Stimulated activated CD4-positive, alpha-beta T cell treated with anti-CD3 and anti-CD28 coated beads, Interleukin-1b, Interleukin-23, amount 100 ng/mL, for 48 hours (primary cell): ENCODE measurements around the gene SND1.
"Not testable (repeated sequence)": the region's sequence is repeated elsewhere in the genome, so short reads cannot be mapped to it uniquely, and the experiment has no call there.

Experiments
- DNase-seq: peaks from one replicate; pipeline ENCODE4 v3.0.0-alpha.2; 2020

The SND1 gene

GRCh38 chr7:127946111-127946510 is 294.1 kb downstream of the SND1 start:
- DNase-seq = no peak

- no peak for DNase-seq
Observed at GRCh38 chr7:127946847-127947246, 294.9 kb downstream of the SND1 start.

- DNase-seq = no peak
Observed at GRCh38 chr7:127948312-127948711, 296.3 kb downstream of the SND1 start.

GRCh38 chr7:127948930-127949329 is 296.9 kb downstream of the SND1 start:
- DNase-seq = no peak

GRCh38 chr7:127949769-127950222 is 297.8 kb downstream of the SND1 start:
- no peak for DNase-seq

- no peak for DNase-seq
Observed at GRCh38 chr7:127950233-127950935, 298.4 kb downstream of the SND1 start.

GRCh38 chr7:127953423-127954356 is 301.7 kb downstream of the SND1 start:
- DNase-seq = no peak

- no peak for DNase-seq
Observed at GRCh38 chr7:127954357-127954748, 302.4 kb downstream of the SND1 start.

GRCh38 chr7:127955051-127955531 is 303.1 kb downstream of the SND1 start:
- DNase-seq = no peak

- DNase-seq = no peak
Observed at GRCh38 chr7:127957886-127958285, 305.9 kb downstream of the SND1 start.

GRCh38 chr7:127959770-127960169 is 307.8 kb downstream of the SND1 start:
- DNase-seq = no peak

- no peak for DNase-seq
Observed at GRCh38 chr7:127961786-127962453, 309.9 kb downstream of the SND1 start.

- no peak for DNase-seq
Observed at GRCh38 chr7:127962589-127963361, 310.8 kb downstream of the SND1 start.

GRCh38 chr7:127963850-127964249 is 311.9 kb downstream of the SND1 start:
- not testable (repeated sequence) for DNase-seq

GRCh38 chr7:127967281-127967680 is 315.3 kb downstream of the SND1 start:
- no peak for DNase-seq

GRCh38 chr7:127968547-127968946 is 316.6 kb downstream of the SND1 start:
- no peak for DNase-seq

GRCh38 chr7:127973832-127974231 is 321.8 kb downstream of the SND1 start:
- DNase-seq = no peak

GRCh38 chr7:127974446-127975035 is 322.5 kb downstream of the SND1 start:
- DNase-seq = no peak

GRCh38 chr7:127976056-127976737 is 324.2 kb downstream of the SND1 start:
- DNase-seq = no peak

GRCh38 chr7:127976738-127977120 is 324.7 kb downstream of the SND1 start:
- DNase-seq = no peak

- no peak for DNase-seq
Observed at GRCh38 chr7:127978421-127978820, 326.4 kb downstream of the SND1 start.
